HG02970 (cell line): ENCODE measurements around the gene KRTAP10-8.
"Not testable (repeated sequence)": the region's sequence is repeated elsewhere in the genome, so short reads cannot be mapped to it uniquely, and the experiment has no call there.

Experiments
- ATAC-seq: cut with Tn5 transposase; IDR thresholded peaks from one replicate; pipeline ENCODE4 v1.9.1; 2021; ENCODE audit warnings: mild to moderate bottlenecking, moderate library complexity, moderate number of reproducible peaks; ENCODE audit not compliant: unreplicated experiment, low FRiP score

The KRTAP10-8 gene

DNA sequence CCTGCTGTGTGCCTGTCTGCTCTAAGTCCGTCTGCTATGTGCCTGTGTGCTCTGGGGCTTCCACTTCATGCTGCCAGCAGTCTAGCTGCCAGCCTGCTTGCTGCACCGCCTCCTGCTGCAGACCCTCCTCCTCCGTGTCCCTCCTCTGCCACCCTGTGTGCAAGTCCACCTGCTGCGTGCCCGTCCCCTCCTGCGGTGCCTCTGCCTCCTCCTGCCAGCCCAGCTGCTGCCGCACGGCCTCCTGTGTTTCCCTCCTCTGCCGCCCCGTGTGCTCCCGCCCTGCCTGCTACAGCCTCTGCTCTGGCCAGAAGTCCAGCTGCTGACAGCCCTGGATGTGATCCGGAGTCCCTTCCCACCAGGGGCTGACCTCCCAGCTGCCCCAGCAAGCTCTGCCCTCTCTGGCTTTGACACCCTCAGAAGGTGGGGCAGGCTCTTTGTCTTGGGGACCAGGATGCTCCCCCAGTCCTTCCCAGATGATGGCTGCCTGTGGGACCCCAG is 26.0 kb downstream of the KRTAP10-8 start:
- not testable (repeated sequence) for ATAC-seq

DNA sequence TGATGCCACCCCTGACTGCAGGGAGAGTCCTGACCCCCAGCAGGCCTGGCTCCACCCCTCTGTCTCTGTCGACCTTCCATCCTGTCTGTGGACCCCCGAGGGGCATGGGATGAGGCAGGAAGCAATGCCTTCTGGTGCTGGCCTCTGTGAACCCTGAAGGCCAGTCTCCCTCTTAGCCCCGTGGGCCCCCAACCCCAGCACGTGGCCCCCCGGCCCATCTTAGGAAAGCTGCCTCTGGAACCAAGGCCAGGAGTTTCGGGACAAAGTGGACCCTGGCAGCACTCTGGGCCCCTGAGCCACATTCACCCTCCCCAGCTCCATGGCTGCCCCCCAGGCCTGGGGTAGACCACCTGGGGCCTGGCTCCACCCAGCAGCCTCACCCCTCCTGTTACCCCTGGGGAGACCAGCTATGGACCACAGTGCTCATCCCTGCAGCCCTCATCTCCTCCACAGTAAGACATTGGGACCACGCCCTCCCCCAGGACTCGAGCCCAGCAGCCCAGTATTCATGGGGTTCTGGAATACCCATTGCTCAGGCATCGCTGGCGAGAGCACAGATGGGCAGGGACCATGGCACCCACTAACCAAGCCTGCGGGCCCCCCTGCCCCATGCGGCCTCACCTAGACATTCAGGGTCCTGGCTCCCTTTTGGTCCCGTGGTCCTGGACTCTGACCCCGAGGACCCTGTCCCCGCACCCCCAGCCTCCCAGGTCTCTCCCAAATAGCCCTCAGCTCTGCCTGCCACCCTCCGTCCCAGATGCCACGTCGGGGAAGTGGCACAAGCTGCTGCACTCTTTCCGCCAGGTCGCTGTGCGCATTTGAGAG is 26.8 kb downstream of the KRTAP10-8 start:
- not testable (repeated sequence) for ATAC-seq

DNA sequence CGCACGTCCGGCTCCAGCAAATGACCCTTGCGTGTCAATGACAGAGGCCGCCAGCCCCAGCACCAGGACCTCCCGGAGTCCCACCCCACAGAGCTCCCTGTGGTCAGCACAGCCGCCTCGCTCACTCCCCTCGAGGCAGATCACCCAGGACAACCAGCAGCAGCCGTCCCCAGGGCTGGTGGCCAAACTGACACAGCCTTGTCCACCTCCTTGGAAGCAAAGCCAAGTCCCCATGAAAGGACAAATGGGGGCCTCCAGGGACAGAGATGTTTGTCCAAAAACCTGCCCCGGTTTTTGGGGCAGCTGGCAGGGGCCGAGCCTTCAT is 27.4 kb downstream of the KRTAP10-8 start:
- no peak for ATAC-seq

DNA sequence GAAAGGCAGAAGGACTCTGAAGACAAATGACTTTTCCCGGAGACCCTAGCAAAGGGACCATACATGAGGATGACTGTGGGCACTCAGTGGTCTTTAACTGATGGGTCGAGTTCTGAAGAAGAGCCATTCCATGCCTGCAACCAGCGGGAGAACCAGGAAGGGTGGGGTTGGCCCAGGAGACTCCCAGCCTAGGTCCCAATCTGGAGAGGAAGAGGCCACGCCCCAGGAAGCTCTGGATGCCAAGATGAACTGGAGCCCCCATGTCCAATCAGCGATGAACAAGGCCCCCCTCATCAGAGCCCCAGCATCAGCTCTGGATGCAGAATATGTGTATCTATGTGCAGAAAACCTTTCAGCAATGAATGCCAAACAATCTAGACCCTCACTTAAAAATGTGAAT is 28.9 kb downstream of the KRTAP10-8 start:
- ATAC-seq = no peak

DNA sequence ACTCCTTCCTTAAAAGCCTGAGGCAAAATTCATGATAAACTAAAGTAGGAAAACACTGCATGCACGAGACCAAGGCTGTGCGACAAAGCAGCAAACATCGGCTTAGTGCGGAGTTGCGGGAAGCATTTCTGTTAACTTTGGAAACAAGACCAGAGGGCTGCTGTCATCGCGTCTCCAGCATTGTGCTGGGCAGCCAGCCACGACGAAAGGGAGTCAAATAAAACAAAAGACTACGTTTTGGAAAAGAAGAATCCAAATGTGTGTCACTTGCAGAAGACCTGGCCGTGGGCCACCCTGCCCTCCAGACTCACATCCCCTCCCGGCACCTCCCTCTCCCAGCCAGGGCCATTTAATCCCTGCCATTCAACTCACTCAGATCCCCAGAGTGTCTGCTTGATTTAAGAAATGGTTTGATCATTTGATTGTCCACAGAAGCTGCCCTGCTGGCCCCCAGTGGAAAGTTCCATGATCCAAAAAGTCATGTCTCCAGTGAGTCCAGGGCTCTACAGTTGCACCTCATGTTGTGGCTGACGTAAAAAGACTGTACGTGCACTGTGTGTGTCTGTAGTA is 31.9 kb downstream of the KRTAP10-8 start:
- no peak for ATAC-seq

DNA sequence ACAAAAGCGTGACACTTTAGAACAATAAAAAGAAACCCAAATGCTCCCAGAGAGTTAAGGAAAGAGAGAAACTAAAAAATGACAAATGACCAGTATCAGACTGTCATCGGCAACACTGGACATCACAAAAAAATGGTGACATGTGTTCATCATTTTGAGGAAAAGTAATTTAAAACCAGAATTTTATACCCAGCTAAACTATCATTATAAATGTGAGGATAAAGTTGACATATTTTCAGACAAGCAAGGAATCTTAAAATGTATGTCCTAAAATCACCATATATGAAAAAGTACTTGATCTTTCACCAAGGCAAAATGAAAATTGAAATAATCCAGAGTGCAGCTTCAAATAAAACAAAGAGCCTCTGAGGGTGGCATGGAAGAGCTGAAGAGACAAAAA is 33.0 kb downstream of the KRTAP10-8 start:
- no peak for ATAC-seq

DNA sequence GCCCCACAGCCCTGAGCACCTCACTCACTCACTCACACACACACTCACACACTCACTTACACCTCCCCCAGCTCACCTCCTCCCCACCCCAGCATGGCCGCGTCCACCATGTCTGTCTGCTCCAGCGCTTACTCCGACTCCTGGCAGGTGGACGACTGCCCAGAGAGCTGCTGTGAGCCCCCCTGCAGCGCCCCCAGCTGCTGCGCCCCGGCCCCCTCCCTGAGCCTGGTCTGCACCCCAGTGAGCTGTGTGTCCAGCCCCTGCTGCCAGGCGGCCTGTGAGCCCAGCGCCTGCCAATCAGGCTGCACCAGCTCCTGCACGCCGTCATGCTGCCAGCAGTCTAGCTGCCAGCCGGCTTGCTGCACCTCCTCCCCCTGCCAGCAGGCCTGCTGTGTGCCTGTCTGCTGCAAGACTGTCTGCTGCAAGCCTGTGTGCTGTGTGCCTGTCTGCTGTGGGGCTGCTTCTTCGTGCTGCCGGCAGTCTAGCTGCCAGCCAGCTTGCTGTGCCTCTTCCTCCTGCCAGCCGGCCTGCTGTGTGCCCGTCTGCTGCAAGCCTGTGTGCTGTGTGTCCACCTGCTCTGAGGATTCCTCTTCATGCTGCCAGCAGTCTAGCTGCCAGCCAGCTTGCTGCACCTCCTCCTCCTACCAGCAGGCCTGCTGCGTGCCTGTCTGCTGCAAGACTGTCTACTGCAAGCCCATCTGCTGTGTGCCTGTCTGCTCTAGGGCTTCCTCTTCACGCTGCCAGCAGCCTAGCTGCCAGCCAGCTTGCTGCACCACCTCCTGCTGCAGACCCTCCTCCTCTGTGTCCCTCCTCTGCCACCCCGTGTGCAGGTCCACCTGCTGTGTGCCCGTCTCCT is 34.7 kb downstream of the KRTAP10-8 start, which contains the start of gene KRTAP10-11:
Gene KRTAP10-11 (plus strand): TSS at position 49 of the 856 bp plus-strand sequence. CDS start 45 bp downstream, at position 94.
- ATAC-seq = not testable (repeated sequence)

DNA sequence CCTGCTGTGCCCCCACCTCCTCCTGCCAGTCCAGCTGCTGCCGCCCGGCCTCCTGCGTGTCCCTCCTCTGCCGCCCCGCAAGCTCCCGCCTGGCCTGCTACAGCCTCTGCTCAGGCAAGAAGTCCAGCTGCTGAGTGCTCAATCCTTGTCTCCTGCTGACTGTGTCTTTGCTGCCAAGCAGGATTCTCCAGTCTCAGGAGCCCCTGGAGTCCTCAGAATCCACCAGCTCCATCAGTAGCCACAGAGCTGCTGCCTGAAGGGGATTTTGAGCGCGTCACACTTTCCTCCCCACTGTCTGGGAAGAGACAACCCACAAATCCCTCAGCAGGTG is 35.3 kb downstream of the KRTAP10-8 start:
- no peak for ATAC-seq

DNA sequence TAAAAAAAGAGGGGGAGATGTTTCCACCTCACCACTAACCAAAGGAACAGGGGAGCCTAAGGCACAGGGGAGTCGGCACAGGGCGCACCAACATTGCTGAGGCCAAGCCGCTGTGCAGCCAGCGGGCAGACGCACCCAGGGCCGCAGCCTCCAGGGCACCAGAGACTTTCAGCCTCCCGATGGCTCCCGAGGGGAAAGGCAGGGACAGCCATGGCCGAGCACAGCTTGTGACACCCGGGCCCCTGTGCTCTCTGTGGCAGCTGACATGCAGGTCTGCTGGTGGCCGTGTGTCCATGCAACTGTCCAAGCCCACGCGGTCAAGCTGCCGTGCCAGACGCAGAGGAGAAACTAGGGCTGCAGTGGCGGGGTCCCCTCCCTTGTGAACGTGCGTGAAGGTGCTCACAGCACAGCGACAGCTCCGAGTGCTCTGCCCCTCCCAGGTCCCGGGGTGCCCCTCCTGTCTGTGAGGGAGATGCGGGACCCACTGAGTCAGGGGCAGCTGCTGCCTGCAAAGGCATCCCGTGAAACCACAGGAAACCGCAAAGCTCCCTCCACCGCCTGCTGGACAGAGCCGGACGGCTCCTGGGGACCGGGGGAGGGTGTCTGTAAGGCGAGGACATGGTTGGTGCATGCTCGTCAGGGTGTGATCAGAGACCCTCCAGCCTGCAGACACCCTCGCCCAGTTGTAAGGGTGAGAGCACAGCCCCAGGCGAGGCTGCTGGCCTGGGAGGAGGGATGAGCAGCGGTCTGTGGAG is 36.9 kb downstream of the KRTAP10-8 start:
- no peak for ATAC-seq

DNA sequence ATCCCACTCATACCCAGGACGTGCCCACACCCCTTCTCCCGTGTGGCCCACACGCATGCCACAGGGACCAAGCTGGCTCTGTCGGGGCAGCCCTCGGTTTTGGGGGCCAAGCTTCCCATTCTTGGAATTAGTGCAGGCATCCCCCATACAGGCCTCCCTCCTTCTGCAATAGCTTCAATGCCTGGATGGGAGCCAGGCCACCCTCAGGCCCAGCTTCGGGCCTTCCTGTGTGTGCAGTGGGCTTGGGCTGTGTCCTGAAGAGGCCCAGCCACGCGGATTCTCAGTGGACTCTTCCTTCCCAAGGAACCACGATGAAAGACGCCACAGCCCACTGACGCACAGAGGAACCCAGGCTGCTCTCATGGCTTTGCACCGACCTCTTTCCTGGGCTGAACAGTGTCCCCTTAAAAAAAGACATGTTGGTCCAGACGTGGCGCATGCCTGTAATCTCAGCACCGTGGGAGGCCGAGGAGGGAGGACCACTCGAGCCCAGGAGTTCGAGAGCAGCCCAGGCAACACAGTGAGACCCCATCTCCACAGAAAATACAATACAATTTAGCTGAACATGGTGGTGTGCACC is 37.7 kb downstream of the KRTAP10-8 start:
- no peak for ATAC-seq

DNA sequence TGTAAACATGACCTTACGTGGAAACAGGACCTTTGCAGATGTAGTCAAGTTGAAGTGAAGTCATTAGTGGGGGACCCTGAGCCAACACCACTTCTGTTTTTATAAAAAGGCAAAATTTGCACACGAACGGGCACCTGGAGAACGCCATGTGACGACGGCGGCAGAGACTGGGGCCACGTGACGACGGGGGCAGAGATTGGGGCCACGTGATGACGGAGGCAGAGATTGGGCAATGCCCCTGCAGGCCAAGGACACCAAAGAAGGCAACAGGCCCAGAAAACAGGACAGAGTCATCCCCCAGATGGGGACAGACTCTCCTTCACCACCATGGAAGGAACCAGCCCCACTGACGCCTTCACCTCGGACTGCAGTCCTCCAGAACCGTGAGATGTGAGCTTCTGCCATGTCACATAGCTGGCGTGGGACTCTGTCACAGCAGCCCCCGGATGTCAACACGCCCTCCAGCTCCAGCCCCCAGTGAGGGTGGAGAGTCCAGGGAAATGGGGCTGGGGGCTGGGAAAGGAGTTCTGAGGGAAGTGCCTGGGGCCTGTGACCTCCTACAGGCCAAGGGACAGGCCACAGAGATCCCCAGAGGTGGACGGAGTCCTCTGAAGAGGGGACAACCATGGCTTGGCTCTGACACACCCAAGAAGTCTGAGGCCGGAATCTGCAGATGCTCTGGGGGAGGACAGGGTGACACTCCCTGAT is 38.5 kb downstream of the KRTAP10-8 start:
- ATAC-seq = no peak

DNA sequence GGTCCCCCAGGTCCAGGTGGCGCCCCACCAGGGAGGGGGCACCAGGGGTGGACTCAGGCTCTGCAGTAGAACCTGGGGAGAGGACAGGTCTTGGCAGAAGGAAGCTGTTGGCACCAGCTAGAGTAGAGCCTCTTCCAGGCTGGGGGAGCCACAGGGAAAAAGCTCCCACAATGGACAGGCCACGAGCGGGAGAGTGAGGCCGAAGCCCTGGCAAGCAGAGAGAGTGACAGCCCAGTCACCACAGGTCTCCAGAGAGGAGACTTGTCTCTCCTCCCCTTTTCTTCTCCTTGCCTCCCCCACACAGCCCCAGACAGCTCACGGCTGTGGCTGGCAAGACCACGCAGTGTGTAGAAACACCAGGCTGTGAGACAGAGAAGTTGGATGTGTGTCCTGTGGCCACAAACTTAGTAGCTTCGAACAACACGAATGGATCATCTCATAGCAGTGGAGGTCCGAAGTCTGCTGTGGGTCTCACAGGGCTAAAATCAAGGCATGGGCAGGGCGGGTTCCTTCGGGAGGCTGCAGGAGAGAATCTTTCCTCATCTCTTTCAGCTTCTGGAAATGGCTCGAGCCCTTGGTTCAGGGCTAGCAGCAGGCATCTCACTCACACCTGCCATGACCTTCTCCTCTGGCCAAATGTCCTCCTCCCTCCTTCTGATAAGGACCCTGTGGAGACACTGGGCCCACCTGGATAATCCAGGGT is 39.2 kb downstream of the KRTAP10-8 start:
- ATAC-seq = no peak

DNA sequence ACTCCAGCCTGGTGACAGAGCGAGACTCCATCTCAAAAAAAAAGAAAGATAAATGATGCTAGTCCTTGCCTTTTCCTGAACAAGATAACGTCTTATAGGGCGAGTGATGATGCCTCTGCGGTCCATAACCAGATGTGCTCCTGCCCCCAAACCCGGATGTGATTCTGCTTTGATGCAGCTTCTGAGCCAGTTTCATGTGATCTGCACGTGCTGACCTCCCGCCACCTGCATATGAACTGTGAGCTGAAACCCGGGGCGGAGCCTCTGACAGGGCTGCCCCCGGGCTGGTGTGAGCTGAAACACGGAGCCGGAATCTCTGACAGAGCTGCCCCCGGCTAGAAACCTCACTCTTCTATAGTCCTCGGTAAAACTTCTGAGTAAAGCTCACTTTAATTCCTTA is 41.2 kb downstream of the KRTAP10-8 start:
- no peak for ATAC-seq

DNA sequence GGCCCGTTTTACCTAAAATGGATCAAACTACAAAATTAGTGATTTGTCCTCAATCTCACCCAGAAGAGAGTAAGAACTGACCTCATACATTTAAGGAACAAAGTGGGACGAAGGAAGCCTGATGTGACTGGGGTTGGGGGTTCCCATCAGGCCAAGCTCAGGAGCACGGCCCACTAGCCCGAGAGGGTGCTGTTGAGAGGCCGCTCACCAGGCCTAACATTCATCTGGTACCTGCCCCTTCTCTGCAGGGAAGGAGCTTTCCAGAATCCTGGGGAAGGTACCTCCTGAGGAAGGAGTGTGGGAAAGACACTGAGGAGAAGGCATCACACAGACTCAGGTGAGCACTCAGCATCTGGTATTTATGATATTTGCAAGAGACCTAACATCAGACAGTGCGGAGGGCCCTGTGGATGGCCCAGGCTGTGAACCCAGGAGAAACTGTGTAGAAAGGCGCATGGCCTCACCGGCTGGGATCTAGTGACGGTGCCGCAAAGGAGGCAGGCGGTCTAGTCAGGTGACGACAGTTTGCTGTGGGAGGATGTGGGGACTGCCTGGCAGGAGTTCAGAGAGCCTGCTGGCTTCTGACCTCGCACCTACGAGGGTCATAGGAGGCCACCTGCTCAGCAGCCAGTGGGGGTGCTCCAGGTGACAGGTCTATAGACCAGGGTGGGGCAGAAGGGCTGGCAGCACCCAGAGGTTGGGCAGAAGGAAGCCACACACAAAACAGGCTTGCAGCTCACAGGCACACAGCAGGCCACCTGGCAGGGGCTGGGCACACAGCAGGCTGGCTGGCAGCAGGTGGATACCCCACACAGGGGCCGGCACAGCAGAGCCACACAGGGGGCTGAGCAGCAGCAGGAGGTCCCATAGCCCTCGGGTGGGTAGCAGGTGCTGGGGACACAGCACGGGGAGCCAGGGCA is 42.0 kb downstream of the KRTAP10-8 start:
- ATAC-seq = no peak

DNA sequence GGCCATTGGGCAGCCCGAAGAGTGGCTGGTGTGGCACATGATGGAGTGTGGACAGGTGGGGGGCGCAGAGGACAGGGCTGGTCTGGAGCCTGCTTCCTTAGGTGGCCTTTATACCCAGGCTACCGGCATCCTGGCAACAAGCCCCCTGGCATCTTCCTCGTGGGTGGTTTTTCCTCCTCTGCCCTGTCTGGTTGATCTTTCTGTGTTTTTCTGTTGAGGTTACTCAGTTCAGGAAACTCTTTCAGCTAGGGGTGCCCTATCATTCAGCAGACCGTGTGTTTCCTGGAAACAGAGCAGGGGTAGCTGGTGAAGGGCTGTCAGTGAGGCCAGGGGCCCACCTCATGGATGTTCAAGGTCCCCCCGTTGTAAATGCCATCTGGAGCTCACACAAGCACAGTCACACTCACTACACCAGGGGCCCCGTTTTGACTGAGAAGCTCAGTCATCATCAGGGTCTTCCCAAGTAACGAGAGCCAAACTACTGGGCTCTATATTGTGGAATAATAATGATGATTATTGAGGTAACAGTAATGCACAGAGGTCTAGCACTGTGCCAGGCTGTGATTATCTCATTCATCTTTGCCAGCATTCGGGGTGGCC is 42.8 kb downstream of the KRTAP10-8 start, which contains the start of gene KRTAP12-4:
Gene KRTAP12-4 (minus strand): TSS at position 84 of the 600 bp plus-strand sequence. CDS start 45 bp downstream, at position 39.
- ATAC-seq = no peak

DNA sequence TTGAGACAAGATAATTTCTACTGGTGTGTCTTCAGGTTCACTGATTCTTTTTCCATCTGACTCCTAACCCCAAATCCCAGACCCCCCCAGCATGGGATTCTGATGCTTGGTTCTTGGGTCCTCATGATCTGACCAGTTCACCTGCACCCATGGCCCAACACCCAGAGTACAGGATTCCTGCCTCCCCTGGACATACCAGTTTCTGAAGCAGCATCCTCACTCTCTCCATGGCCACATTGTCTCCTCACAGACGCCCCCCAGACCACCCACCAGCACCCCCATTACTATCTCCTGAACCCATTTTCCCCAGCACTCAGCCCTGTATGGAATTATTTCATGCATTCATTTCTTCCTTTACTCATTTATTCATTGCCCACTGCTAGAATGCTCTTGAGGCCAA is 45.0 kb downstream of the KRTAP10-8 start:
- ATAC-seq = no peak
